Psoas muscle (tissue), 8 donors: ENCODE measurements around the gene GNG12. TPM values are rescaled to one million over a fixed set of nuclear protein-coding genes. Genes with fewer than 3 reads are reported as not detected.

ENCODE experiments used
- ATAC-seq, 4 donors: fragments of 200-7000 bp; cut with Tn5 transposase; one replicate each; pipeline ENCODE4 v1.9.1; 2020; ENCODE audit warnings: moderate library complexity in 3 of 4, mild to moderate bottlenecking in 2 of 4
- DNase-seq, 2 donors: peaks; one replicate each; pipeline ENCODE4 v3.0.0-alpha.2; 2020
- H3K27ac ChIP-seq: fragments of 200-600 bp; one replicate; pipeline ENCODE4 v1.8.0; 2022
- H3K27me3 ChIP-seq, 3 donors: fragments of 200-600 bp in 1 of 3; one replicate each; pipeline versions ENCODE4 v1.6.1 to v1.8.0; 2013 to 2022; ENCODE audit warnings: low read length in 2 of 3, mild to moderate bottlenecking in 2 of 3, moderate library complexity in 1 of 3; ENCODE audit not compliant: insufficient read depth in 3 of 3
- H3K36me3 ChIP-seq, 2 donors: fragments of 200-600 bp in 1 of 2; one replicate each; pipeline versions ENCODE4 v1.6.1 to v1.8.0; 2013 to 2022; ENCODE audit warnings: low read depth in 1 of 2, mild to moderate bottlenecking in 1 of 2, moderate library complexity in 1 of 2; ENCODE audit not compliant: insufficient read depth in 1 of 2
- H3K4me1 ChIP-seq: fragments of 200-600 bp; one replicate; pipeline ENCODE4 v1.8.0; 2022
- H3K4me3 ChIP-seq: fragments of 200-600 bp; one replicate; pipeline ENCODE4 v1.8.0; 2022; ENCODE audit warnings: mild to moderate bottlenecking
- H3K9me3 ChIP-seq: fragments of 200-600 bp; one replicate; pipeline ENCODE4 v1.8.0; 2022
- WGBS, 3 donors: extraction: QIAGEN DNeasy Blood & Tissue Kit; methylation state at CpG; one replicate each; pipeline versions ENCODE4 v1.1.6 to v1.1.7; 2013; 5-methylcytosine and 5-hydroxymethylcytosine counted together
- intact Hi-C, 2 donors: fragments of 100-400 bp; cut with DNase I; formaldehyde crosslinking; loops; one replicate each; pipeline versions ENCODE4 v1.11.0 to v1.14.2; 2022
- polyA plus RNA-seq, 3 donors: library from polyadenylated mRNA; stranded (reverse); fragments of 200-250 nt; gene quantifications; one replicate each; pipeline ENCODE4 v1.2.3, GENCODE V29; 2013
- total RNA-seq, 4 donors: library from RNA; stranded (reverse); fragmentation: NEBNext Ultra II Directional in 2 of 4; extraction: Animal tissue kit (Norgen Biotek cat#: 25700) in 2 of 4; gene quantifications; one replicate each; pipeline versions ENCODE4 v1.2.1 to v1.2.4, GENCODE V29; 2021 to 2023
- TF ChIP-seq, protein P1 (sequence below): fragments of 200-600 bp; IDR thresholded peaks from one replicate; pipeline ENCODE4 v1.8.0; 2022; ENCODE audit warnings: antibody characterized with exemption
- donor health status: healthy with polysubstance abuse.
- donor health status: DM: no; HTN: no; CAD: no; lungs with moderate emphysema.
- donor health status: Bipolar disorder and iron deficiency.
- donor health status: healthy.
- donor health status: DM: yes; HTN: yes; CAD: no.
- donor health status: DM: no; HTN: no; CAD: no.
- donor health status: DM: no; HTN: no; CAD: no.
- donor health status: DM: yes; HTN: yes; CAD: no.

Gene GNG12
- total and polyA plus RNA-seq, 7 donors = 8.9 to 25.1 (median 18.6) TPM

DNA sequence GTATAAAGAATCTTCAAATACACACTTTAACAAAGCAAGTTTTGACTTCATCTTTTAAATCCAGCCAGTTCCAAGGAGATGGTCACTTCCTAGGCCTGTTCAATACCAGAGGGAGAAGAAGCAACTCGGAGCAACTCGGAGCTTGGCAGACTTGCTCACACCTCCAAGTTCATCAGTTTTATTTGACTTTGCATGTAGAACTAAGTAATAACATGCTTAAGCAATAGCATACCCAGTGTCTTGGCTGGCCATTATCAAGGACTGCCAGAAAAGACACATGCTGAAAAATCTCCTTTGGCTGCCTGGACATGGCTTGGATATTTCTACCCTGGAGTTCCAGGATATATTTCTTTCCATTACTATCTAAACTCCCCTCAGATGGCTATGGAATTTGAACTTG is 52.6 kb downstream of the GNG12 start:
- no peaks in the 10 kb centered on the region for H3K9me3 ChIP-seq
- H3K27ac ChIP-seq = no peak overlapping the region
- 64 to 86% (median 65%) methylated on average over 2 of the region's 2 CpGs for WGBS, 3 donors
- H3K36me3 ChIP-seq = peaks cover 0 to 6% of the 10 kb centered on the region in 2 donors
- TF ChIP-seq, protein P1, sequence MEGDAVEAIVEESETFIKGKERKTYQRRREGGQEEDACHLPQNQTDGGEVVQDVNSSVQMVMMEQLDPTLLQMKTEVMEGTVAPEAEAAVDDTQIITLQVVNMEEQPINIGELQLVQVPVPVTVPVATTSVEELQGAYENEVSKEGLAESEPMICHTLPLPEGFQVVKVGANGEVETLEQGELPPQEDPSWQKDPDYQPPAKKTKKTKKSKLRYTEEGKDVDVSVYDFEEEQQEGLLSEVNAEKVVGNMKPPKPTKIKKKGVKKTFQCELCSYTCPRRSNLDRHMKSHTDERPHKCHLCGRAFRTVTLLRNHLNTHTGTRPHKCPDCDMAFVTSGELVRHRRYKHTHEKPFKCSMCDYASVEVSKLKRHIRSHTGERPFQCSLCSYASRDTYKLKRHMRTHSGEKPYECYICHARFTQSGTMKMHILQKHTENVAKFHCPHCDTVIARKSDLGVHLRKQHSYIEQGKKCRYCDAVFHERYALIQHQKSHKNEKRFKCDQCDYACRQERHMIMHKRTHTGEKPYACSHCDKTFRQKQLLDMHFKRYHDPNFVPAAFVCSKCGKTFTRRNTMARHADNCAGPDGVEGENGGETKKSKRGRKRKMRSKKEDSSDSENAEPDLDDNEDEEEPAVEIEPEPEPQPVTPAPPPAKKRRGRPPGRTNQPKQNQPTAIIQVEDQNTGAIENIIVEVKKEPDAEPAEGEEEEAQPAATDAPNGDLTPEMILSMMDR = no peak
- no peaks in the 10 kb centered on the region for H3K4me1 ChIP-seq
- DNase-seq (peak; percentile 30 to 56), ATAC-seq (peak in 2 of 4 donors; percentile 46 to 58)
- H3K4me3 ChIP-seq = no peak overlapping the region
- intact Hi-C loops = no loop called here
- no peaks in the 10 kb centered on the region for H3K27me3 ChIP-seq

DNA sequence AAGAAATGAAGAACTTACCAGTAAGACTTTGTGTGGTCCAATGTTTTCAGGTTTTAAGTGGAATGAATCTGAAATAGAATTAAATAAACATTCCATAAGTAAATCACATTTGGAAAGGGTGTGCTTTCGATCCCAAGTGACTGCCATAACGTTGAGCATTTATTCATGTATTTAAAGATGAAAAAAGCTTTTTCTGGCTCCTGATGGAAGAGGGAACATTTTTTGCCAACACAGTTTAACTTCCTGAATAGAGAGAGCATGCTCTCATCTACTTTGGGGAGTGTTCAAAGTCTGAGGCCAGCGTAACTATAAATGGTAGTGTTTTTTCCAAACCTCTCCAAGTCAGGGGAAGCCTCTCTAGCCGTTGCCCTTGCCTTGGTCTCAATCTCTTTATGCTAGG is 55.8 kb downstream of the GNG12 start:
- Histone ChIP-seq H3K4me1 (no peaks in the 10 kb centered on the region), H3K36me3 (peaks cover 0 to 15% of the 10 kb centered on the region in 2 donors), H3K27me3 (no peaks in the 10 kb centered on the region), H3K27ac (no peak overlapping the region), H3K9me3 (no peaks in the 10 kb centered on the region), H3K4me3 (no peak overlapping the region)
- intact Hi-C loops = no loop called here
- ATAC-seq (no peak), DNase-seq (no peak)
- whole genome bisulfite sequencing, 3 donors = 60 to 71% (median 70%) methylated on average over 4 of the region's 4 CpGs
- TF ChIP-seq, protein P1 = no peak

DNA sequence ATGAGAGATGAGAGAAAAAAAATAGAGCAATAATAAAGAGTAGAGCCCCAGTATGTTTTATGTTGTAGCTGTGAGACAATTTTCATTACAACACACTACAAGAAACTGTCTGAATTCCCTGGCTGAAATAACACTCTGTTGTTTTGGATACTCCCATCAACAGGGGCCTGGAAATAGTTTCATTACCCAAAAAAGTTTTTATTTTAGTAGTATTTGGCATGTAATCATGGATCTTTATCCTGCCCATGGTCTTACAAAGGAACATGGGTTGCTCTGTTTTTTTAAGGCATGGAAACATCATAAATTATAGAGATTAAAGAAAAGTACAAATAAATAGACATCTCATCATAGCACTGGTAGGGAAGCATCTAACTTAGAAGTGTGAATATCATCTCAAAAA is 56.3 kb downstream of the GNG12 start:
- no peak overlapping the region for H3K4me3 ChIP-seq
- TF ChIP-seq, protein P1 = no peak
- intact Hi-C loops = no loop called here
- no peaks in the 10 kb centered on the region for H3K27me3 ChIP-seq
- H3K27ac ChIP-seq = no peak overlapping the region
- no peaks in the 10 kb centered on the region for H3K9me3 ChIP-seq
- ATAC-seq = no peak
- no peak for DNase-seq
- H3K4me1 ChIP-seq = no peaks in the 10 kb centered on the region
- peaks cover 0 to 15% of the 10 kb centered on the region in 2 donors for H3K36me3 ChIP-seq

DNA sequence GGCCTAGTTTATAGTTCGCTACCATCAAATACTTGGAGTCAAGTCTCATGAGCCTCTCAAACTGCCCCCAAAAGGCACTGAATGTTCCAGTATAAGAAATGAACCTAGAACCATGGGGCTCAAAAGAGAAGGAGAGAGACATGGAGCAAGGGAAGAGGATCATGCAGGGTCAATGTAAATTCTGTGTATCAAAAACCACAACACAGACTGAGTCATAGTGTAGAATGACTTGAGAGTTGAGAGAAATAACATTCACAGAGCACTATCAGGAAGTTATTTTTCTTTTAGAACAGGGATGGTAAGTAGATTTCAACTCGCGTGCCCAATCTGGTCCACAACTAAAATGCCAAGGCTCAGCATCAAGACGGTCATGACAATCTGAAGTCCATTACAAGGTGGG is 59.8 kb downstream of the GNG12 start:
- Histone ChIP-seq H3K27me3 (no peaks in the 10 kb centered on the region), H3K4me1 (no peaks in the 10 kb centered on the region), H3K27ac (no peak overlapping the region), H3K9me3 (no peaks in the 10 kb centered on the region), H3K36me3 (peaks cover 0 to 18% of the 10 kb centered on the region in 2 donors), H3K4me3 (no peak overlapping the region)
- TF ChIP-seq, protein P1 = no peak
- intact Hi-C loops = no loop called here
- DNase-seq = no peak
- 96 to 99% (median 97%) methylated on average over 4 of the region's 4 CpGs for WGBS, 3 donors
- no peak for ATAC-seq

DNA sequence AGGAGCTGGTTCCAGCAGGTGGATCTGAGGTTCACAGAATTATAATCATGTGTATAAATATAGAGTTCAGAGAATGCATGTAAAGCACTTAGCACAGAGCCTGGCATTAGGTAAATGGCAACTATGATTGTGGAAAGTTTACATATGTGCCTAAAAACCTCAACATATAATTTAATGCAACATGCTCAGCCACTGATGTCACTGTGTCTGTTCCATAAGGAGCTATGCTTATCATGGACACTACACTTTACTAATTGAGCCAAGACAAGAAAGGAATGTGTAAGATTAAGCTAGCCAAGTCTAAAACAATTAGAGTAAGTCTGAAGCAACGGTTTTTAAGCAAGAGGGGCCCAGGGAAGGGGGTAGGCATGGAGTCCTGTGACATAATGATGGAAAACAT is 61.5 kb downstream of the GNG12 start:
- 13 to 33% (median 21%) methylated on average over 1 of the region's 1 CpG for WGBS, 3 donors
- TF ChIP-seq, protein P1 = no peak

More for the DNA sequence above, 61.5 kb downstream of the GNG12 start:
- ATAC-seq (no peak), DNase-seq (no peak)
- Histone ChIP-seq H3K4me1 (no peaks in the 10 kb centered on the region), H3K27me3 (no peaks in the 10 kb centered on the region), H3K9me3 (no peaks in the 10 kb centered on the region), H3K36me3 (peaks cover 0 to 18% of the 10 kb centered on the region in 2 donors), H3K4me3 (no peak overlapping the region), H3K27ac (no peak overlapping the region)
- intact Hi-C loops = no loop called here
